Smooth muscle cell (in vitro differentiated cells): ENCODE data around the gene PLXNA2. TPM values are rescaled to one million over a fixed set of nuclear protein-coding genes. Genes with fewer than 3 reads are reported as not detected.

Source experiments
- DNase-seq: peaks from one replicate; lab custom pipeline; 2025; ENCODE audit not compliant: unreplicated experiment; lab: John Stamatoyannopoulos, UW
- H2AFZ ChIP-seq: fragments of 200-600 bp; sonication (generic); 2 replicates; pipeline ENCODE4 v1.6.0; 2016; ENCODE audit warnings: antibody characterized with exemption, low read depth, mild to moderate bottlenecking
- H3F3A ChIP-seq: fragments of 200-600 bp; sonication (generic); 2 replicates; pipeline ENCODE4 v1.6.0; 2017; ENCODE audit warnings: antibody characterized with exemption, low read depth
- H3K27ac ChIP-seq: fragments of 200-600 bp; sonication (generic); 2 replicates; pipeline ENCODE4 v1.5.1; 2016; ENCODE audit warnings: low read depth, mild to moderate bottlenecking
- H3K27me3 ChIP-seq: fragments of 200-600 bp; sonication (generic); 2 replicates; pipeline ENCODE4 v1.6.1; 2016; ENCODE audit warnings: low read depth, mild to moderate bottlenecking
- H3K36me3 ChIP-seq: fragments of 200-600 bp; sonication (generic); 2 replicates; pipeline ENCODE4 v1.5.1; 2016; ENCODE audit warnings: low read depth
- H3K4me1 ChIP-seq: fragments of 200-600 bp; sonication (generic); 2 replicates; pipeline ENCODE4 v1.5.1; 2016; ENCODE audit warnings: low read depth
- H3K4me2 ChIP-seq: fragments of 200-600 bp; sonication (generic); 2 replicates; pipeline ENCODE4 v1.6.0; 2016; ENCODE audit warnings: mild to moderate bottlenecking
- H3K4me3 ChIP-seq: fragments of 200-600 bp; sonication (generic); 2 replicates; pipeline ENCODE4 v1.5.1; 2016; ENCODE audit warnings: mild to moderate bottlenecking
- H3K79me2 ChIP-seq: fragments of 200-600 bp; sonication (generic); 2 replicates; pipeline ENCODE4 v1.6.0; 2016; ENCODE audit warnings: low read depth, mild to moderate bottlenecking
- H3K9ac ChIP-seq: fragments of 200-600 bp; sonication (generic); 2 replicates; pipeline ENCODE4 v1.6.0; 2016; ENCODE audit warnings: low read depth
- H3K9me3 ChIP-seq: fragments of 200-600 bp; sonication (generic); replicated peaks from 2 replicates; pipeline ENCODE4 v1.5.1; 2016; ENCODE audit warnings: low read depth
- H4K20me1 ChIP-seq: fragments of 200-600 bp; sonication (generic); 2 replicates; pipeline ENCODE4 v1.6.0; 2016; ENCODE audit warnings: low read depth
- CTCF ChIP-seq: fragments of 200-600 bp; sonication (generic); IDR thresholded peaks from 2 replicates; pipeline ENCODE4 v1.5.1; 2017; ENCODE audit warnings: borderline replicate concordance, mild to moderate bottlenecking, antibody characterized with exemption; ENCODE audit not compliant: insufficient read depth, poor library complexity, severe bottlenecking
- WGBS: methylation state at CpG from one replicate; pipeline ENCODE4 v1.1.7; 2016; ENCODE audit warnings: low lambda C conversion rate; 5-methylcytosine and 5-hydroxymethylcytosine counted together
- polyA plus RNA-seq: library from polyadenylated mRNA; unstranded; fragments of >200 nt; fragmentation: Nextera tagmentation; extraction: Ambion mirVana; gene quantifications from 2 replicates; pipeline ENCODE4 v1.2.1, GENCODE V29; 2016
- total RNA-seq: library from RNA; depleted of rRNA; stranded (reverse); fragments of >200 nt; gene quantifications from 2 replicates; pipeline ENCODE4 v1.2.3, GENCODE V29; 2014

Gene PLXNA2
- total and polyA plus RNA-seq, 2 experiments from 2014 or later: 8.2 to 8.7 TPM

GRCh38 chr1:208148380-208148779 is 95.8 kb downstream of the PLXNA2 start:
- 91% methylated on average over 4 of the region's 4 CpGs for WGBS
- no peak overlapping the region for H3K4me3 ChIP-seq
- no peak overlapping the region for H3K9ac ChIP-seq
- peaks cover 7% of the 10 kb centered on the region for H4K20me1 ChIP-seq
- H3F3A ChIP-seq: peaks cover 3% of the 10 kb centered on the region
- H3K36me3 ChIP-seq: no peaks in the 10 kb centered on the region
- no peak overlapping the region for H3K27ac ChIP-seq
- peaks cover 26% of the 10 kb centered on the region for H3K4me1 ChIP-seq
- no peaks in the 10 kb centered on the region for H3K27me3 ChIP-seq
- no peak for TF ChIP-seq CTCF
- H3K79me2 ChIP-seq: no peaks in the 10 kb centered on the region
- H2AFZ ChIP-seq: no peak overlapping the region
- no peak overlapping the region for H3K4me2 ChIP-seq
- H3K9me3 ChIP-seq: no peaks in the 10 kb centered on the region
- DNase-seq: no peak

DNA sequence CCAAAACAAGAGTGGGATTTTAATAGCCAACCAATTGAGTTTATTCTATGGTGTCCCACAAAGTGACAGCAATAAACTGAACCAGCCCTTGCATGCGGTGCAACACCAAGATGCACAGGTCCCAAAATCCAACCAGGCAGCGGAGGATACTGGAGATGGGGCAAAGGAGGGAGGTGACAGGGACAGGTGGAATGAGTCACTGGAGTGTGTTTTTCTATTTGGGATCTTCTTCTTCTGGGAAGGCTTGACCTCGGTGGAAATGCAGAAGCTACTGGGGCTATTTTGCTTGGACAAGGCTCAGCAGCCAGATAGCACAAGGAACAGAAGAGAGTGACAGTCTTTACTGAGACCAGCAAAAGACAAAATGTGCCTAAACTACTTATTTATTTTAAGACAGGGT is 97.5 kb downstream of the PLXNA2 start:
- Histone ChIP-seq H3F3A (peaks cover 3% of the 10 kb centered on the region), H3K36me3 (no peaks in the 10 kb centered on the region), H4K20me1 (no peaks in the 10 kb centered on the region), H3K9ac (no peak overlapping the region), H3K27ac (no peak overlapping the region), H2AFZ (no peak overlapping the region), H3K4me1 (peaks cover 29% of the 10 kb centered on the region), H3K9me3 (no peaks in the 10 kb centered on the region), H3K4me3 (no peak overlapping the region), H3K27me3 (no peaks in the 10 kb centered on the region), H3K4me2 (no peak overlapping the region), H3K79me2 (no peaks in the 10 kb centered on the region)
- 100% methylated on average over 3 of the region's 3 CpGs for WGBS
- no peak for DNase-seq
- TF ChIP-seq CTCF: no peak

GRCh38 chr1:208145167-208145566 is 99.0 kb downstream of the PLXNA2 start:
- 62% methylated on average over 3 of the region's 3 CpGs for WGBS

More at GRCh38 chr1:208145167-208145566, 99.0 kb downstream of the PLXNA2 start:
- H3F3A ChIP-seq: peaks cover 3% of the 10 kb centered on the region
- H4K20me1 ChIP-seq: no peaks in the 10 kb centered on the region
- H3K27ac ChIP-seq: no peak overlapping the region
- no peaks in the 10 kb centered on the region for H3K27me3 ChIP-seq
- no peak overlapping the region for H2AFZ ChIP-seq
- no peak for TF ChIP-seq CTCF
- no peak overlapping the region for H3K4me2 ChIP-seq
- H3K36me3 ChIP-seq: no peaks in the 10 kb centered on the region
- H3K4me3 ChIP-seq: no peak overlapping the region
- no peaks in the 10 kb centered on the region for H3K79me2 ChIP-seq
- DNase-seq: no peak
- peaks cover 14% of the 10 kb centered on the region for H3K4me1 ChIP-seq
- no peak overlapping the region for H3K9ac ChIP-seq
- no peaks in the 10 kb centered on the region for H3K9me3 ChIP-seq
